GM19438 (cell line): ENCODE data around the gene LAMA3.

Experiments used
- ATAC-seq: cut with Tn5 transposase; IDR thresholded peaks from one replicate; pipeline ENCODE4 v1.9.1; 2021; ENCODE audit warnings: low read depth; ENCODE audit not compliant: unreplicated experiment

LAMA3 gene

GRCh38 chr18:23927821-23928746 lies 238.8 kb downstream of the LAMA3 start:
- ATAC-seq: no peak

- no peak for ATAC-seq
Measured at GRCh38 chr18:23929362-23929930, 240.2 kb downstream of the LAMA3 start.

- ATAC-seq: no peak
Measured at GRCh38 chr18:23930002-23930401, 240.7 kb downstream of the LAMA3 start.

GRCh38 chr18:23932385-23933067 lies 243.3 kb downstream of the LAMA3 start:
- ATAC-seq: no peak

- ATAC-seq: no peak
Measured at GRCh38 chr18:23933407-23933806, 244.2 kb downstream of the LAMA3 start.

- ATAC-seq: no peak
Measured at GRCh38 chr18:23934252-23934651, 245.0 kb downstream of the LAMA3 start.

GRCh38 chr18:23934863-23935262 lies 245.6 kb downstream of the LAMA3 start:
- ATAC-seq: no peak

GRCh38 chr18:23935804-23936203 lies 246.6 kb downstream of the LAMA3 start:
- ATAC-seq: no peak

- ATAC-seq: no peak
Measured at GRCh38 chr18:23936381-23936958, 247.2 kb downstream of the LAMA3 start.

GRCh38 chr18:23938043-23938756 lies 248.9 kb downstream of the LAMA3 start:
- peak; percentile 62 for ATAC-seq

- ATAC-seq: no peak
Measured at GRCh38 chr18:23938901-23939341, 249.7 kb downstream of the LAMA3 start.

GRCh38 chr18:23939366-23939765 lies 250.1 kb downstream of the LAMA3 start:
- ATAC-seq: no peak

- no peak for ATAC-seq
Measured at GRCh38 chr18:23939896-23940295, 250.6 kb downstream of the LAMA3 start.

GRCh38 chr18:23941791-23942190 lies 252.5 kb downstream of the LAMA3 start:
- no peak for ATAC-seq

- ATAC-seq: peak; percentile 57
Measured at GRCh38 chr18:23943104-23943503, 253.9 kb downstream of the LAMA3 start.

GRCh38 chr18:23943903-23944624 lies 254.8 kb downstream of the LAMA3 start:
- ATAC-seq: no peak

- no peak for ATAC-seq
Measured at GRCh38 chr18:23945416-23946079, 256.3 kb downstream of the LAMA3 start.

GRCh38 chr18:23949863-23950262 lies 260.6 kb downstream of the LAMA3 start:
- ATAC-seq: no peak

- ATAC-seq: no peak
Measured at GRCh38 chr18:23950644-23951043, 261.4 kb downstream of the LAMA3 start.
